Adrenal gland (tissue), 12 donors: ENCODE data around the gene OXSR1. TPM values are rescaled to one million over a fixed set of nuclear protein-coding genes. Genes with fewer than 3 reads are reported as not detected.

Source experiments
- DNase-seq, 7 donors: peaks; one replicate each; pipeline ENCODE4 v3.0.0-alpha.2; 2019 to 2020
- H3K27ac ChIP-seq, 5 donors: fragments of 200-600 bp; sonication (generic) in 4 of 5; 1 replicate in 3 of 5; 2 replicates in 2 of 5; pipeline versions ENCODE4 v1.5.1 to v1.8.0; 2016 to 2020; ENCODE audit warnings: mild to moderate bottlenecking in 1 of 5
- H3K27me3 ChIP-seq: fragments of 200-600 bp; 2 replicates; pipeline ENCODE4 v1.8.0; 2021
- H3K36me3 ChIP-seq, 2 donors: fragments of 200-600 bp; replicated peaks in 1 of 2; 1 replicate in 1 of 2; 2 replicates in 1 of 2; pipeline versions ENCODE4 v1.5.1 to v1.8.0; 2018 to 2022
- H3K4me1 ChIP-seq, 2 donors: fragments of 200-600 bp; replicated peaks in 1 of 2; 1 replicate in 1 of 2; 2 replicates in 1 of 2; pipeline versions ENCODE4 v1.5.1 to v1.8.0; 2018 to 2021
- H3K4me3 ChIP-seq, 4 donors: fragments of 200-600 bp; sonication (generic) in 3 of 4; one replicate each; pipeline ENCODE4 v1.5.1; 2016 to 2018
- H3K9me3 ChIP-seq, 3 donors: fragments of 200-600 bp; sonication (generic) in 1 of 3; replicated peaks in 1 of 3; 1 replicate in 2 of 3; 2 replicates in 1 of 3; pipeline versions ENCODE4 v1.5.1 to v1.8.0; 2016 to 2021
- CTCF ChIP-seq, 6 experiments: fragments of 450-650 bp in 4 of 6; fragments of 200-600 bp in 2 of 6; sonication (generic) in 1 of 6; IDR thresholded peaks; 1 replicate in 5 of 6; 2 replicates in 1 of 6; pipeline versions ENCODE4 v1.5.1 to v1.8.0; 2016 to 2021; ENCODE audit warnings: antibody characterized with exemption in 6 of 6, mild to moderate bottlenecking in 2 of 6, moderate library complexity in 1 of 6
- POLR2A ChIP-seq, 2 donors: fragments of 450-650 bp; IDR thresholded peaks; one replicate each; pipeline ENCODE4 v1.6.1; 2017; ENCODE audit warnings: antibody characterized with exemption in 2 of 2, mild to moderate bottlenecking in 2 of 2, moderate library complexity in 1 of 2
- WGBS, 4 donors: extraction: QIAGEN DNeasy Blood & Tissue Kit in 2 of 4; methylation state at CpG; one replicate each; pipeline versions ENCODE4 v1.1.5 to v1.1.7; 2013 to 2017; 5-methylcytosine and 5-hydroxymethylcytosine counted together
- intact Hi-C, 2 donors: fragments of 100-400 bp; cut with DNase I; formaldehyde crosslinking; loops; one replicate each; pipeline versions ENCODE4 v1.14.1 to v1.15.0; 2022 to 2023
- polyA plus RNA-seq, 3 donors: library from polyadenylated mRNA; stranded (reverse); fragments of 200-250 nt in 2 of 3; fragments of 350-450 nt in 1 of 3; fragmentation: Illumina TruSeq in 1 of 3; extraction: RNeasy Lipid Tissue Mini Kit (QIAGEN cat#74804) in 1 of 3; gene quantifications; one replicate each; pipeline ENCODE4 v1.2.3, GENCODE V29; 2013 to 2014
- total RNA-seq, 9 donors: library from RNA; depleted of rRNA in 4 of 9; stranded (reverse); fragments of >200 nt in 4 of 9; fragments of 120-200 nt in 1 of 9; fragmentation: NEBNext Ultra II Directional in 1 of 9; extraction: Animal tissue kit (Norgen Biotek cat#: 25700) in 1 of 9; gene quantifications; one replicate each; pipeline versions ENCODE4 v1.1.0 to v1.2.4, GENCODE V29; 2013 to 2023
- donor health status: healthy with polysubstance abuse.
- donor health status: Bipolar disorder and iron deficiency.
- donor health status: DM: yes; HTN: yes; CAD: no.
- donor health status: DM: no; HTN: no; CAD: no.
- donor health status: DM: no; HTN: no; CAD: no.
- donor health status: DM: yes; HTN: yes; CAD: no.

Gene OXSR1
- total and polyA plus RNA-seq, 12 donors = 14.8 to 47.5 (median 29.3) TPM

- peaks cover 0 to 71% of the 10 kb centered on the region in 2 donors for H3K36me3 ChIP-seq
- TF ChIP-seq POLR2A (IDR thresholded peaks at IDR 0.05) (no peak), CTCF (IDR thresholded peaks at IDR 0.05) (no peak)
- peak in 4 of 7 donors; percentile 11 to 47 (median 18) for DNase-seq
- 82 to 100% (median 84%) methylated on average over 1 to 13 of the region's 13 CpGs for WGBS, 4 donors
- no peak overlapping the region for H3K4me3 ChIP-seq
- H3K27ac ChIP-seq = no peak overlapping the region
- no peaks in the 10 kb centered on the region for H3K9me3 ChIP-seq
- no peaks in the 10 kb centered on the region for H3K4me1 ChIP-seq
- no peaks in the 10 kb centered on the region for H3K27me3 ChIP-seq
- intact Hi-C loops = loop anchor here (5.0 to 10.0 kb wide), 2 partner anchors 115 to 123 kb away; no protein-coding TSS in a partner anchor
Observed at GRCh38 chr3:38121832-38122461, 43.4 kb upstream of the OXSR1 start.

DNA sequence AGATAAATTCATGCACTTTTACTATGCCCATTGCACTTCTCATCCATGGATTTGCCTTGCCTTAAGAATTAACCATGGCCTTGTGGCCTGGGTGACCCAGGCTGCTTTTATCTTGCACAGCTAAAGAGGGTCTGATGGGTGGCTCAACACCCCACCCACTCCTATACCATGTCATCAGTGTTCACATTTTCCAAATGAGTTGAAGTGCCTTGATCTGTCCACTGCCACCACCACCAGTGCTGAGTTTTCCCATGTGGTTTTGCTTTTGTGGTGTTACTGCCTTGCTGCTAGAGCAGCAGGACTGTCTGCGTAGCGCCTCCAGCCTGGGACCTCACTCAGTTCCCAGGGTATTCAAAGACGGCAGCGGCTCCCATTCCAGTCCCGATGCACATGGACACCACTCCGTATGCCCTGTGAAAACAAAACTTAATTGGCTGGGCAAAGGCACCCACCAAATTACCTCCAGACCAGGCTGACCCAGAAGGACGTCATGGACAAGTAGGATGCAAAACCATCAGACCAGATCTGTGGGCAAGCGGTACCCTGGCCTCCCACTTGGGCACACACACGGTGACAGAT, 42.5 kb upstream of the OXSR1 start:
- no peaks in the 10 kb centered on the region for H3K4me1 ChIP-seq
- H3K4me3 ChIP-seq = no peak overlapping the region
- intact Hi-C loops = loop anchor here (5.0 to 10.0 kb wide), 2 partner anchors 116 to 122 kb away; no protein-coding TSS in a partner anchor
- H3K9me3 ChIP-seq = no peaks in the 10 kb centered on the region
- no peaks in the 10 kb centered on the region for H3K27me3 ChIP-seq
- WGBS, 4 donors = 90 to 97% (median 93%) methylated on average over 9 of the region's 9 CpGs
- peak in 2 of 7 donors; percentile 5 to 48 for DNase-seq
- no peak overlapping the region for H3K27ac ChIP-seq
- H3K36me3 ChIP-seq = peaks cover 0 to 79% of the 10 kb centered on the region in 2 donors
- TF ChIP-seq CTCF (IDR thresholded peaks at IDR 0.05) = no peak
- TF ChIP-seq POLR2A (IDR thresholded peaks at IDR 0.05) = no peak

- TF ChIP-seq CTCF (IDR thresholded peaks at IDR 0.05) (no peak), POLR2A (IDR thresholded peaks at IDR 0.05) (no peak)
- peak in 1 of 7 donors; percentile 8 for DNase-seq
- Histone ChIP-seq H3K4me3 (no peak overlapping the region), H3K27me3 (no peaks in the 10 kb centered on the region), H3K9me3 (no peaks in the 10 kb centered on the region), H3K36me3 (peaks cover 0 to 97% of the 10 kb centered on the region in 2 donors), H3K4me1 (peaks cover 4 to 8% of the 10 kb centered on the region in 2 donors), H3K27ac (no peak overlapping the region)
- WGBS, 4 donors = 77 to 88% (median 83%) methylated on average over 7 of the region's 7 CpGs
- intact Hi-C loops = loop anchor here (5.0 to 10.0 kb wide), 2 partner anchors 117 to 120 kb away; no protein-coding TSS in a partner anchor
Observed at GRCh38 chr3:38124324-38125122, 40.8 kb upstream of the OXSR1 start.
